K562 (cell line): ENCODE measurements around the gene TRIP10. TPM values are rescaled to one million over a fixed set of nuclear protein-coding genes. Genes with fewer than 3 reads are reported as not detected.
A peak's percentile ranks its signal among the peaks of the same experiment; 100 is the strongest.

Experiments
- CBFA2T3 ChIP-seq: fragments of 450-650 bp; IDR thresholded peaks from 2 replicates; pipeline ENCODE4 v1.6.1; 2017
- E4F1 ChIP-seq: fragments of 250-450 bp; sonication (Bioruptor Pico); IDR thresholded peaks from 2 replicates; pipeline ENCODE4 v1.5.0; 2021; ENCODE audit warnings: mild to moderate bottlenecking, borderline replicate concordance
- HEY1 ChIP-seq: fragments of 250-450 bp; sonication (Bioruptor Pico); IDR thresholded peaks from 2 replicates; pipeline ENCODE4 v1.5.0; 2020; ENCODE audit warnings: mild to moderate bottlenecking, moderate library complexity, borderline replicate concordance
- JUN ChIP-seq, 2 experiments: sonication (generic) in 1 of 2; formaldehyde crosslinking in 1 of 2; IDR thresholded peaks; 2 replicates each; pipeline versions ENCODE4 v1.6.1 to v1.8.0; 2012 to 2022; ENCODE audit warnings: borderline replicate concordance in 2 of 2, mild to moderate bottlenecking in 2 of 2, improper control_type of control experiment in 1 of 2, low read depth in 1 of 2, low read length in 1 of 2, missing genetic modification reagents in 1 of 2
- MAFF ChIP-seq: IDR thresholded peaks from 2 replicates; pipeline ENCODE4 v1.6.1; 2012; ENCODE audit warnings: low read length, improper control_type of control experiment
- MEIS2 ChIP-seq: fragments of 450-650 bp; IDR thresholded peaks from 2 replicates; pipeline ENCODE4 v1.6.1; 2014; ENCODE audit warnings: mild to moderate bottlenecking; ENCODE audit not compliant: partially characterized antibody
- MXI1 ChIP-seq: IDR thresholded peaks from 2 replicates; pipeline ENCODE4 v1.6.1; 2011; ENCODE audit warnings: low read depth, mild to moderate bottlenecking, improper control_type of control experiment, low read length
- PRMT5 ChIP-seq: sonication (generic); formaldehyde crosslinking; IDR thresholded peaks from 2 replicates; pipeline ENCODE4 v1.5.0; 2020; ENCODE audit warnings: missing genetic modification reagents
- PTTG1 ChIP-seq: fragments of 450-650 bp; IDR thresholded peaks from 2 replicates; pipeline ENCODE4 v1.6.1; 2016; ENCODE audit warnings: low read depth, mild to moderate bottlenecking, missing genetic modification characterization, missing compliant biosample characterization
- RBM22 ChIP-seq: fragments of 200-400 bp; formaldehyde crosslinking; IDR thresholded peaks from 2 replicates; pipeline ENCODE4 v1.6.1; 2018; ENCODE audit warnings: low read length, low read depth; ENCODE audit not compliant: poor library complexity, severe bottlenecking
- RCOR1 ChIP-seq, 2 experiments: IDR thresholded peaks; 2 replicates each; pipeline ENCODE4 v1.6.1; 2012; ENCODE audit warnings: low read depth in 2 of 2, low read length in 2 of 2, borderline replicate concordance in 1 of 2, improper control_type of control experiment in 1 of 2
- RERE ChIP-seq: sonication (generic); formaldehyde crosslinking; IDR thresholded peaks from 2 replicates; pipeline ENCODE4 v1.8.0; 2023; ENCODE audit warnings: missing genetic modification reagents, mild to moderate bottlenecking, borderline replicate concordance
- SETDB1 ChIP-seq: IDR thresholded peaks from one replicate; pipeline ENCODE4 v1.6.1; 2012; ENCODE audit warnings: low read length, control low read depth, inconsistent platforms
- TEAD2 ChIP-seq: fragments of 450-650 bp; IDR thresholded peaks from 2 replicates; pipeline ENCODE4 v1.6.1; 2016; ENCODE audit warnings: missing genetic modification characterization, control low read depth, missing compliant biosample characterization
- TFAP4 ChIP-seq: sonication (generic); formaldehyde crosslinking; IDR thresholded peaks from 2 replicates; pipeline ENCODE4 v1.8.0; 2022; ENCODE audit warnings: missing genetic modification reagents, mild to moderate bottlenecking, moderate library complexity, borderline replicate concordance
- ZBTB26 ChIP-seq: fragments of 450-650 bp; formaldehyde crosslinking; IDR thresholded peaks from 2 replicates; pipeline ENCODE4 v1.4.0; 2022; ENCODE audit warnings: missing genetic modification characterization
- ZFP30 ChIP-seq: fragments of 250-450 bp; sonication (Bioruptor Pico); IDR thresholded peaks from 2 replicates; pipeline ENCODE4 v1.8.0; 2022; ENCODE audit warnings: moderate library complexity, mild to moderate bottlenecking, inconsistent platforms, borderline replicate concordance
- ZNF764 ChIP-seq: fragments of 250-450 bp; sonication (Bioruptor Pico); IDR thresholded peaks from 2 replicates; pipeline ENCODE4 v1.4.0; 2020; ENCODE audit warnings: low read depth, mild to moderate bottlenecking, moderate library complexity
- polyA plus RNA-seq, 8 experiments: library from polyadenylated mRNA; depleted of rRNA in 4 of 8; stranded (reverse) in 5 of 8; unstranded in 3 of 8; fragments of >200 nt; fragmentation: Nextera tagmentation in 2 of 8; fragmentation: Illumina TruSeq in 1 of 8; extraction: Ambion mirVana in 2 of 8; extraction: Trizol in 1 of 8; gene quantifications; 2 replicates each; pipeline versions ENCODE4 v1.2.1 to v1.2.3, GENCODE V29; 2011 to 2014; ENCODE audit warnings: inconsistent platforms in 1 of 8, missing spikeins in 1 of 8
- total RNA-seq, 7 experiments: library from RNA; depleted of rRNA in 6 of 7; stranded (reverse); fragments of >200 nt in 6 of 7; fragmentation: Illumina TruSeq in 2 of 7; extraction: Trizol in 2 of 7; gene quantifications; 2 replicates each; pipeline versions ENCODE4 v1.2.1 to v1.2.3, GENCODE V29; 2011 to 2021; ENCODE audit warnings: low replicate concordance in 1 of 7

The TRIP10 gene
- total and polyA plus RNA-seq, 9 of the 15 experiments (the other 6 are each of a cell fraction or from before 2014, with no cell fraction given) = 1.2 to 66.8 (median 36.1) TPM

- TF ChIP-seq MEIS2 (no peak), MXI1 (no peak), MAFF (no peak), TEAD2 (tag) (no peak), SETDB1 (no peak), PTTG1 (tag) (no peak), RCOR1 (IDR thresholded peaks at IDR 0.05; ENCODE audit: borderline replicate concordance in 1 of 2, low read depth in 2 of 2, low read length in 2 of 2) (no peak), CBFA2T3 (peak; percentile 57), E4F1 (no peak), ZBTB26 (CRISPR knock-in tag) (peak; percentile 91), TFAP4 (CRISPR knock-in tag) (0 out of 2 replicates have a peak, but pooled peaks have one; percentile 47), ZNF764 (no peak), JUN (IDR thresholded peaks at IDR 0.05; ENCODE audit: borderline replicate concordance, low read depth, low read length) (no peak), JUN (CRISPR knock-in tag; IDR thresholded peaks at IDR 0.05; ENCODE audit: borderline replicate concordance) (0 out of 2 replicates have a peak, but pooled peaks have one; percentile 43), PRMT5 (no peak; the same call in 1 of the 2 replicates), RBM22 (no peak), ZFP30 (CRISPR knock-in tag) (no peak), HEY1 (CRISPR knock-in tag) (no peak), RERE (CRISPR knock-in tag) (no peak)
Observed at GRCh38 chr19:6717441-6717971, 22.0 kb upstream of the TRIP10 start (continued).
